Measurements from ENCODE around the gene FILIP1.

DNA sequence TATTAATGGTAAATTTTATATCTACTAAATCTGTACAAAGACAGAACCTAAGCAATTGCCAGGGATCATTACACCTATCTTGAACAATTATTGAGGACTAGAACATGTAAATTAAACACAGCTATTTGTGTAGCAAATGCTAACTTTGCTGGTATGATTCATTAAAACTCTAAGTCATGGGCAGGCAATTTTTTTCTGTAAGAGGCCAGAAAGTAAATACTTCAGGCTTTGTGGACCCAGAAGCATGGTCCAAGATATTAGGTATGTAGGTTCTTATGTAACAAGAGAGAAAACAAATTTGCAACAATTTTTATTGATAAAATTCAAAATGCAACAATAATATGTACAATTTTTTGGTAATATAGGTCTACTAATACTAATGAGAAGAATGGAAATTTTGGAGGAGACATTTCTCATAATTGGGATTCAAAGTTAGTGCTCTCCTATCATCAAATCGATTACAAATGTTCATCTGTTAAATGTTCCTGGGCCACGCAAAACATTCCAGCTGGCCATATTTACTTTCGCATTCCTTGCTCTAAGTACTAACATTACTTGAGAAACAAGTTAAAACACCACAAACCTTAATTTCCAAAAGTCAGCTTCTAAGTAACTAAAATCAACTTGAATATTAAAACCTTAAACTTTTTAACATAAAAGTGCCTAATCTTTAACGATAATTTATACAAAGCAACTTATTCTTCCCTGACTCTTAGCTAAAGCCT is 213.3 kb downstream of the FILIP1 start:
- no peak for TF ChIP-seq CEBPB (IDR thresholded peaks at IDR 0.05)
- TF ChIP-seq TAF1 (IDR thresholded peaks at IDR 0.05; ENCODE audit: low read depth): no peak
- TF ChIP-seq, protein P1, sequence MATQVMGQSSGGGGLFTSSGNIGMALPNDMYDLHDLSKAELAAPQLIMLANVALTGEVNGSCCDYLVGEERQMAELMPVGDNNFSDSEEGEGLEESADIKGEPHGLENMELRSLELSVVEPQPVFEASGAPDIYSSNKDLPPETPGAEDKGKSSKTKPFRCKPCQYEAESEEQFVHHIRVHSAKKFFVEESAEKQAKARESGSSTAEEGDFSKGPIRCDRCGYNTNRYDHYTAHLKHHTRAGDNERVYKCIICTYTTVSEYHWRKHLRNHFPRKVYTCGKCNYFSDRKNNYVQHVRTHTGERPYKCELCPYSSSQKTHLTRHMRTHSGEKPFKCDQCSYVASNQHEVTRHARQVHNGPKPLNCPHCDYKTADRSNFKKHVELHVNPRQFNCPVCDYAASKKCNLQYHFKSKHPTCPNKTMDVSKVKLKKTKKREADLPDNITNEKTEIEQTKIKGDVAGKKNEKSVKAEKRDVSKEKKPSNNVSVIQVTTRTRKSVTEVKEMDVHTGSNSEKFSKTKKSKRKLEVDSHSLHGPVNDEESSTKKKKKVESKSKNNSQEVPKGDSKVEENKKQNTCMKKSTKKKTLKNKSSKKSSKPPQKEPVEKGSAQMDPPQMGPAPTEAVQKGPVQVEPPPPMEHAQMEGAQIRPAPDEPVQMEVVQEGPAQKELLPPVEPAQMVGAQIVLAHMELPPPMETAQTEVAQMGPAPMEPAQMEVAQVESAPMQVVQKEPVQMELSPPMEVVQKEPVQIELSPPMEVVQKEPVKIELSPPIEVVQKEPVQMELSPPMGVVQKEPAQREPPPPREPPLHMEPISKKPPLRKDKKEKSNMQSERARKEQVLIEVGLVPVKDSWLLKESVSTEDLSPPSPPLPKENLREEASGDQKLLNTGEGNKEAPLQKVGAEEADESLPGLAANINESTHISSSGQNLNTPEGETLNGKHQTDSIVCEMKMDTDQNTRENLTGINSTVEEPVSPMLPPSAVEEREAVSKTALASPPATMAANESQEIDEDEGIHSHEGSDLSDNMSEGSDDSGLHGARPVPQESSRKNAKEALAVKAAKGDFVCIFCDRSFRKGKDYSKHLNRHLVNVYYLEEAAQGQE (IDR thresholded peaks at IDR 0.05; ENCODE audit: low read depth): no peak
- no peak for TF ChIP-seq RAD21 (IDR thresholded peaks at IDR 0.05; ENCODE audit: low read depth)
- TF ChIP-seq EP300 (IDR thresholded peaks at IDR 0.05; ENCODE audit: borderline replicate concordance): no peak
- TF ChIP-seq, protein P2, sequence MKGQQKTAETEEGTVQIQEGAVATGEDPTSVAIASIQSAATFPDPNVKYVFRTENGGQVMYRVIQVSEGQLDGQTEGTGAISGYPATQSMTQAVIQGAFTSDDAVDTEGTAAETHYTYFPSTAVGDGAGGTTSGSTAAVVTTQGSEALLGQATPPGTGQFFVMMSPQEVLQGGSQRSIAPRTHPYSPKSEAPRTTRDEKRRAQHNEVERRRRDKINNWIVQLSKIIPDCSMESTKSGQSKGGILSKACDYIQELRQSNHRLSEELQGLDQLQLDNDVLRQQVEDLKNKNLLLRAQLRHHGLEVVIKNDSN (IDR thresholded peaks at IDR 0.05): no peak
- TF ChIP-seq CREB1 (IDR thresholded peaks at IDR 0.05; ENCODE audit: low read depth): no peak
- no peak for TF ChIP-seq YY1 (IDR thresholded peaks at IDR 0.05; ENCODE audit: low read depth)
